HG03469 (cell line): ENCODE results near the gene TBC1D5.
"Not testable (repeated sequence)": the region's sequence is repeated elsewhere in the genome, so short reads cannot be mapped to it uniquely, and the experiment has no call there.

ENCODE experiments used
- ATAC-seq: cut with Tn5 transposase; IDR thresholded peaks from one replicate; pipeline ENCODE4 v1.9.1; 2021; ENCODE audit warnings: mild to moderate bottlenecking, moderate library complexity, moderate number of reproducible peaks; ENCODE audit not compliant: unreplicated experiment

The TBC1D5 gene

GRCh38 chr3:17742102-17742879 is at the start of gene TBC1D5:
Gene TBC1D5 (minus strand): TSS chr3:17742631. CDS start chr3:17508570, 234,061 bp downstream.
- ATAC-seq, result peak; percentile 68

- ATAC-seq, result no peak
These were observed 41.0 kb upstream of the TBC1D5 start for GRCh38 chr3:17783426-17783825.

DNA sequence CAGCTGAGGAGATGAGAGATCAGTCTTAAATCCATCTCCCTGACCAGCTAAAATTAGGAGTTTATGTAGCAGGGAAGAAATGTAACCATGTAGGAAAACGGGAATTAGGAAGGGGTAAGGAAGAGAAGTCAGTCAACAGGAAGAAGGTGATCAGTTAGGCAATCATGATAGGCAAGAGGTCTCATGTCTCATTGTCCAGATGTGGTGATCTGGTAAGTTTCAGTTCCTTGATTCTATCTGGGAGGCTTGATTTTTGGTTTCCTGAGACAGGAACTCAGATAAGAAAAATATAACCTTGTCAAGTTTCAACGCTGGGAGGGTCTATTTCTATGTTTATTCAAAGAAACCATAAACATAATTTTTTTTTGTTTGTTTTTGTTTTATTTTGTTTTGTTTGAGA is 40.3 kb upstream of the TBC1D5 start:
- no peak for ATAC-seq

- ATAC-seq, result not testable (repeated sequence)
These were observed 37.9 kb upstream of the TBC1D5 start for GRCh38 chr3:17780369-17780768.

- not testable (repeated sequence) for ATAC-seq
These were observed 37.1 kb upstream of the TBC1D5 start for GRCh38 chr3:17779304-17780250.

- not testable (repeated sequence) for ATAC-seq
These were observed 34.9 kb upstream of the TBC1D5 start for GRCh38 chr3:17777326-17777725.

DNA sequence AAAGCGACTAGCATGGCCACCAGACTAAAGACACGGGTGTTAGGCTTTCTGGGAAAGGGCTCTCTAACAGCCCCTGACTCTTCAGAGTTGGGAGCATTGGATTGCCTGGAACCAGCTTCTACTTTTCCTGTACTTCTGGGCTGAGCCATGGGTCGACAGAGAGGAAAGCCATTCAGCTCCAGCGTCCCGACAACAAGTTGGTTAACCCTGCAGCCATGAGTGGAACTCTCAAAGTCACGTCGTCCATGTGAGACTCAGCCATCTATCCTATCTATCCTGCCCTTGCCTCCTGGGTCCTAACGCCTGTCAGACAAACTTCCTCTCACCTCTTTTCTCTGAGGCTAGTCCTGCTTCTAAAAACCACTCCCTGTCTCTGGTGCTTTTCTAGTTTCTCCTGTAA is 32.6 kb upstream of the TBC1D5 start:
- no peak for ATAC-seq

DNA sequence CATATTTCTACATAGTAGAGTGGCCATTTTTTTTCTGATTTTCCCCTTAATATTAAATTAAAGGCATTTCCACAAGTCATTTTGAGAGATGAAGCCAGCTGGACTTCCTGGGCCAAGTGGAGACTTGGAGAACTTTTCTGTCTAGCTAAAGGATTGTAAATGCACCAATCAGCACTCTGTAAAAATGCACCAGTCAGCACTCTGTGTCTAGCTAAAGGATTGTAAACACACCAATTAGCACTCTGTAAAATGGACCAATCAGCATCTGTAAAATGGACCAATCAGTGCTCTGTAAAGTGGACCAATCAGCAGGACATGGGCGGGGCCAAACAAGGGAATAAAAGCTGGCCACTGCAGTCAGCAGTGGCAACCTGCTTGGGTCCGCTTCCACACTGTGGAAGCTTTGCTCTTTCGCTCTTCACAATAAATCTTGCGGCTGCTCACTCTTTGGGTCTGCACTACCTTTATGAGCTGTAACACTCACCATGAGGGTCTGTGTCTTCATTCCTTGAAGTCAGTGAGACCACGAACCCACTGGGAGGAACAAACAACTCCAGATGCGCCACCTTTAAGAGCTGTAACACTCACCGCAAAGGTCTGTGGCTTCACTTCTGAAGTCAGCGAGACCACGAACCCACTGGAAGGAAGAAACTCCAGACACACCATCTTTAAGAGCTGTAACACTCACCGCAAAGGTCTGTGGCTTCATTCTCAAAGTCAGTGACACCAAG is 31.9 kb upstream of the TBC1D5 start:
- ATAC-seq, result not testable (repeated sequence)

DNA sequence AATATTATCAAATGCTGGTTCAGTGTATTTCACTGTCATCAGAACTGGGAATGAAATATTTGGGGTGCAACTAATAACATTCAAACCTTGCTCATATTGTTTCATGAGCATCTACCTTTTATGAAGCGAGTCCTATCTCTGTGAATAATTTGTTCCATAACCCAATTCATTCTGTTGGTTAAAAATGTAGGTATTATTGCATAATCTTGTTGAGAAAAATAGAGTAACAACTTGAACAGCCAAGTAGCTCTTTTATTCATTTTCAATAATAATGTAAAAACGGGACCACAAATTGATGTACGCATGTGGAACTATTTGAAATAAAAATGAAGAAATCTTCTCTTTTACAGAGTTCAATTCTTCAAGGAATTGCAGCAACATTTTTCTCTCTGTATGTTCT is 30.1 kb upstream of the TBC1D5 start:
- ATAC-seq, result no peak

DNA sequence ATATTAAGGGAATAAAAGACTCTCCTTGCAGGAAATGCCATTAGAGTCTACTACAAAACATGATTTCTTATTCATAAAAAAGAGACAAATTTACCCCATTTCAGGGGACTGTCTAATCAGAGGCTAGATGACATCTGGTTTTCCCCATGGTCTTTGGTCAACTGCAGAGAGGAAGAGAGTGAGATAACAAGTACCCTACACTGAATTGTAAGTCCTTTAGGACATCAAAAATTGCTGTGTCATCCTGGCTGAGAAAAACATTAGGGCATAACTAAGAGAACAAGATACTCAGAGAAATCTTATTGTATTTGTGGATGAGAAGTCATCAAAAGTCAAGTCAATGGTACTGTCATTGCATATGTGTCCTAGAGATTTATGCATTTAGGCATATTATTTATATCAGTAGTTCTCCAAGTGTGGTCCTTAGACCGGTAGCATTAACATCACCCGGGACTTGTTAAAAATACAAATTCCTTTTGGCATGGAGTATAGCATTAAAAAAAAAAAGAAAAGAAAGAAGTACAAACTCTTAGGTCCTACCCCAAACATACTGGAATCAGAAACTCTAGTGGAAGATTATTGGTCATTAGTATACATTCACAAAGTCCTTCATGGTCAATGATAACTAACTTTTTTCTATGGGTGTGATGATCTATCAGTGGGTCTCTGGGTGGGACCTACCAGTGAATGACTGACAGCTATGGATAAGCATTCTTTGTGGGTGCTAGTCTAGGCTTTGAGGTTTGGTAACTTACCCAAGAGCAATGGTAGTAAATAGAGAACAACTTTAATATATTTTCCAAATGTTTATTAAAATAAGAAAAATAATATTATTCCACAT is 29.0 kb upstream of the TBC1D5 start:
- ATAC-seq, result no peak

GRCh38 chr3:17770682-17771081 is 28.3 kb upstream of the TBC1D5 start:
- ATAC-seq, result no peak

DNA sequence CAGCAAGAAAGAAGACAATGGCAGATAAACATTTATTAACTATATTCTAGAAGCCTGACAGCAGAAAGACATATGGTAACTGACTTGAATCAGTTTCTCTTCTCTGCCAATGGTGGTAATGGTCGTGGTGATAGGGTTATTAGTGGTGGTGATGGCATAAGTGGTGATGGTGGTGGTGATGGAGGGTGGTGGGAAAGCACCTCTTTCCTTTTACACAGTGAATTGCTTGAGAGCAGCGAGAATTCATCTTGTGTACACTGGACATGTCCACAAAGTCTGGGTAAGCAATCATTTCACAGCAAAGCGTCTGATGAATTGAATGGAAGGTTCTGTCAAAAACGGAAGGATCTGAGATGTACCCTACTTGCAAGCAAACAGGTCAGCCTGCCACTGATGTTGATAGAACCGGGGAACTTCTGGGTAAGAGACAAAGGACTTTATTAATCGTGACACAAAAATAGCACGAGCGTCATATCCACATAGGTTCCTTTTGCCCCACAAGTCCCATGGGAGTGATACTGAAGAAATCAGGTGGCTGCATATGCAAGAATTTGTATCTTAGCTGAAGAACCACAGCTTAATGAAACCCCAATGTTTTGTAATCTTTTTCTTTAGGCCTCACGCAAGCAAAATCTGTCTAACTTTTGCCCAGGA is 23.5 kb upstream of the TBC1D5 start:
- peak; percentile 54 for ATAC-seq

DNA sequence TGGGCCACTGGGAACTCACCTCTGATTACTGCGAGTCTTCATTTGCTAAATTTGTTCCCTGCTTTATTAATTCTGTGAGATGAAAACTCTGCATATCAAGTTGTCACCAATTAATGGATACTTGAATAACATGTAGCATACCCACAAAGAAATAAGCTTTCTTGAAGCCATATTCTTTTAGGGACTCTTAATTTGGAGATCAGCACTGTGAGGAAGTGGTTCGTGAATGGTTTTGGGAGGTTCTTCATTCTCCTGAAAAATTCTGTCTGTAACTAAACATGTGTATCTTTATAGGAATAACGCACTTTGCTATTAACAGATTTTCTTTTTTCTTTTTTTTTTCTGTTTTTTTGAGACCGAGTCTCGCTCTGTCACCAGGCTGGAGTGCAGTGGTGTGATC is 19.1 kb upstream of the TBC1D5 start:
- no peak for ATAC-seq

- no peak for ATAC-seq
These were observed 17.5 kb upstream of the TBC1D5 start for GRCh38 chr3:17759901-17760300.

DNA sequence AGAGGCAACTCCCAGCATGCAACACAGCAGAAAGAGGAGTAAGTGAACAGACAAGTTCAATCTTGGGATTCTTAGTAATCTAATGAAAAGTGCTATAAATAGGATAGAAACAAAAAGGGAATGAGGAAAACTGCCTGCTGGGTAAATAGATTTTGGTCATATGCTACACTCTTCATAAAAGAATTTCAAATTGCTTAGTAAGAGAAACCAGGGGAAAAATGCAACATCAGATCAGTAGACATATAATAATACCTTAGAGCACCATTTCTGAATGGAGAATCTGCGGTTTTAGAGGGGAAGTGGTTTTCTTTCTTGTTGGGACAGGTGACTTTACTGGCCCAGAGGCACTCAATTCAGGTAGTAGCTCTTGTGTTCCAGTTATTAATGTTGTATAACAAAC is 13.4 kb upstream of the TBC1D5 start:
- no peak for ATAC-seq

DNA sequence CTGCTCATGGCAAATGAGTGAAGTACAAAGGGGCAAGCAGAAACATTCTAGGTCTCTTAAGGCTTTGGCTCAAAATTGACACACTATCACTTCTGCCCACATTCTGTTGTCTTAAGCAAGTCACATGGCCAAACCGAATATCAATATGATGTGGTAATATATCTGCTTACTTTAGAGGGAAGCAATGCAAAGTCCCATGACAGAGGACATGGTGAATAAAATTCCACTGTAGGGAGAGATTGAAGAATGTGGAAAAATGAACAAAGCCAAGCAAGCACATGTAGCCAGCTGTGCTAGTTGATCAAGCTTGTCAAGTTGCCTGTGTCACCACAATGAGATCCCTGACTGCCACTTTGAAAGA is 11.2 kb upstream of the TBC1D5 start:
- ATAC-seq, result no peak

DNA sequence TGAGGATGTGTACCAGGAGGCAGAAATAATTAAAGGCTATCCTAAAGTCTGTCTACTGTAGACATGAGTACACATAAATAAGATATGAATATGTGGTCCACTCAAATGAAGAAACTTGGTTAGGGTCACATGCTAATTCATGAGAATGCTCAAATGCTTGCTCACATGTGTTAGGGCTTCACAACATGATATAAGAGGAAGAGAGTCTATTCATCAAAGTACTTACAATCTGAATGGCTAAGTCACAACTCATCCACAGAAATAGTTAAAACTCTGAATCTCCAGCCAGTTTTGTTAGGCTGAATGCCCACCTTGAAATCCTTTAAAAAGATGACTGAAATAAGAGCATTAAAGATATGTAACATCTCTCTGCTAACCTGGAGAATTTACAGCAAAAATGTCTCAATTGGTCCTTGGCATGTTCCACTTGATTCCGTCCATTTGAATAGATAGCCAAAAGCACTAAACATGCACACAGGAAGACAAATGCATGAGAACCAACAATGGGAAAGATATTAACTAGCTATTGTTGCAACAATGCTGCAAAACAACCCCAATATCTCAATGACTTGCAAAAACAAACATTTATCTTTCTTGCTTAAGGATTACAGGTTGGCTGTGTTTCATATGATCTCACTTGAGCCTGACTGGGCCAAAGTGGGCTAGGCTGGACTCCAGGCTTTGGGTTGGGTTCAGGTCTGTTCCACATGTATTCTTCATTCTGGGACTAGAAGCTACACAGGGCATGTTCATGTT is 10.6 kb upstream of the TBC1D5 start:
- ATAC-seq, result no peak

GRCh38 chr3:17752436-17752835 is 10.0 kb upstream of the TBC1D5 start:
- ATAC-seq, result no peak

DNA sequence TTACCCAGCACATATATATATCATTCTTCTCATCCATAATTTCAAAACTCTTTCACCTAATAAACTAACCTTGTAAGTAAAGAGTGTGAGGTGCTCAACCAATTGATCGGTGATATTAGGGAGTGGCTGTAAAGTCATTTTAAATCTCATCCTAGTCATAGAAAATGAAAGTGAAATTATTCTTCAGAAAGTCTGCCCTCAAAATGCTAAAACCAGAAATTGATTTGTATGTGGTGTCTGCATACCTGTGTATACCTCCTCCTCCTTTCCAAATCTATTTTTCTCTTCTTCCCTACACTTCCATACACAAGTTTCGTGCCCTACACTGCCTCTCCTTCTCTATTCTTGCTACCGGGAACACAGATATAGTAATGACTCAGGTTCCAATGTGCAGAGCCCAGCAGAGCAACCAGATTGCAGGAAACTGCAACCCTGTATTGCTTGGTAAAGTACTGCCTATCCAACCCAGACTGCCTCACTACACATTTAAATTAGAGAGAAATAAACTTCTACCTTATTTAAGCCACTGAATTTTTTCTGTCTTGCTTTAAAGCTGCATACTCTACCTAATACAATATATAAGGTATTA is 7.4 kb upstream of the TBC1D5 start:
- no peak for ATAC-seq
